Stomach (tissue), 9 donors: Measurements from ENCODE around the gene KCNT2. TPM values are rescaled to one million over a fixed set of nuclear protein-coding genes. Genes with fewer than 3 reads are reported as not detected.

Experiments
- DNase-seq, 2 donors: peaks; one replicate each; pipeline versions ENCODE4 v3.0.0 to v3.0.0-alpha.2; 2013 to 2019
- H3K27ac ChIP-seq, 5 donors: fragments of 200-600 bp in 4 of 5; sonication (generic) in 4 of 5; one replicate each; pipeline ENCODE4 v1.5.1; 2013 to 2019; ENCODE audit warnings: mild to moderate bottlenecking in 1 of 5, moderate library complexity in 1 of 5
- H3K27me3 ChIP-seq, 3 donors: fragments of 200-600 bp; sonication (generic); one replicate each; pipeline ENCODE4 v1.5.1; 2017 to 2019; ENCODE audit warnings: mixed run types in 1 of 3
- H3K36me3 ChIP-seq, 4 donors: fragments of 200-600 bp; sonication (generic); 1 replicate in 3 of 4; 2 replicates in 1 of 4; pipeline ENCODE4 v1.5.1; 2016 to 2019
- H3K4me1 ChIP-seq, 4 donors: fragments of 200-600 bp; sonication (generic); one replicate each; pipeline ENCODE4 v1.5.1; 2016 to 2019
- H3K4me3 ChIP-seq, 4 donors: fragments of 200-600 bp; sonication (generic) in 3 of 4; one replicate each; pipeline ENCODE4 v1.5.1; 2016 to 2019; ENCODE audit warnings: mild to moderate bottlenecking in 1 of 4
- H3K9me3 ChIP-seq, 4 donors: fragments of 200-600 bp; sonication (generic); one replicate each; pipeline ENCODE4 v1.5.1; 2016 to 2019
- CTCF ChIP-seq, 7 experiments: fragments of 450-650 bp in 4 of 7; fragments of 200-600 bp in 3 of 7; sonication (generic) in 3 of 7; IDR thresholded peaks; one replicate each; pipeline ENCODE4 v1.5.1; 2016 to 2019; ENCODE audit warnings: antibody characterized with exemption in 7 of 7, control low read depth in 2 of 7, mild to moderate bottlenecking in 1 of 7
- EP300 ChIP-seq: sonication (generic); formaldehyde crosslinking; IDR thresholded peaks from one replicate; pipeline ENCODE4 v1.6.1; 2017; ENCODE audit warnings: antibody characterized with exemption
- POLR2A ChIP-seq, 4 donors: fragments of 450-650 bp; IDR thresholded peaks; one replicate each; pipeline ENCODE4 v1.6.1; 2016; ENCODE audit warnings: antibody characterized with exemption in 4 of 4, control low read depth in 2 of 4, mild to moderate bottlenecking in 1 of 4, moderate library complexity in 1 of 4
- POLR2AphosphoS5 ChIP-seq, 3 donors: sonication (generic); formaldehyde crosslinking; IDR thresholded peaks; one replicate each; pipeline ENCODE4 v1.6.1; 2016; ENCODE audit warnings: antibody characterized with exemption in 3 of 3
- WGBS, 5 donors: extraction: QIAGEN DNeasy Blood & Tissue Kit in 3 of 5; methylation state at CpG; one replicate each; pipeline versions ENCODE4 v1.1.5 to v1.1.7; 2013 to 2018; 5-methylcytosine and 5-hydroxymethylcytosine counted together
- intact Hi-C: fragments of 100-400 bp; cut with DNase I; formaldehyde crosslinking; loops from one replicate; pipeline ENCODE4 v1.15.1; 2023; ENCODE audit warnings: low total_unique reads
- polyA plus RNA-seq, 3 donors: library from polyadenylated mRNA; stranded (reverse); fragments of 200-250 nt; gene quantifications; one replicate each; pipeline ENCODE4 v1.2.3, GENCODE V29; 2013
- total RNA-seq, 5 donors: library from RNA; depleted of rRNA; stranded (reverse); fragments of >200 nt; gene quantifications; one replicate each; pipeline versions ENCODE4 v1.1.0 to v1.2.3, GENCODE V29; 2014 to 2016
- donor health status: healthy with polysubstance abuse.
- donor health status: Bipolar disorder and iron deficiency.
- donor health status: healthy.

KCNT2 gene
- total and polyA plus RNA-seq, 8 donors = 0.29 to 32.3 (median 0.93) TPM

- no peak overlapping the region for H3K4me3 ChIP-seq
- no peak overlapping the region for H3K27ac ChIP-seq
- DNase-seq = no peak
- H3K27me3 ChIP-seq = no peaks in the 10 kb centered on the region
- no peaks in the 10 kb centered on the region for H3K36me3 ChIP-seq
- intact Hi-C loops = no loop called here
- H3K4me1 ChIP-seq = no peaks in the 10 kb centered on the region
- no peaks in the 10 kb centered on the region for H3K9me3 ChIP-seq
- 59 to 70% (median 67%) methylated on average over 5 of the region's 5 CpGs for WGBS, 5 donors
- no peak for TF ChIP-seq POLR2A (IDR thresholded peaks at IDR 0.05)
- no peak for TF ChIP-seq POLR2AphosphoS5 (IDR thresholded peaks at IDR 0.05)
- TF ChIP-seq EP300 = no peak
- no peak for TF ChIP-seq CTCF (IDR thresholded peaks at IDR 0.05)
These were observed 18.1 kb downstream of the KCNT2 start for GRCh38 chr1:196590012-196590708.

- H3K9me3 ChIP-seq = no peaks in the 10 kb centered on the region
- no peak overlapping the region for H3K27ac ChIP-seq
- 48 to 61% (median 52%) methylated on average over 3 of the region's 3 CpGs for WGBS, 5 donors
- no peaks in the 10 kb centered on the region for H3K27me3 ChIP-seq
- H3K4me3 ChIP-seq = no peak overlapping the region
- intact Hi-C loops = no loop called here
- TF ChIP-seq POLR2A (IDR thresholded peaks at IDR 0.05) (no peak), CTCF (IDR thresholded peaks at IDR 0.05) (no peak), POLR2AphosphoS5 (IDR thresholded peaks at IDR 0.05) (no peak), EP300 (no peak)
- no peaks in the 10 kb centered on the region for H3K4me1 ChIP-seq
- H3K36me3 ChIP-seq = no peaks in the 10 kb centered on the region
- no peak for DNase-seq
These were observed 23.5 kb downstream of the KCNT2 start for GRCh38 chr1:196584696-196585095.

GRCh38 chr1:196577386-196577785 is 30.9 kb downstream of the KCNT2 start:
- no peaks in the 10 kb centered on the region for H3K9me3 ChIP-seq
- H3K4me3 ChIP-seq = no peak overlapping the region
- no peaks in the 10 kb centered on the region for H3K36me3 ChIP-seq
- WGBS, 5 donors = 83 to 85% (median 83%) methylated on average over 2 of the region's 2 CpGs
- DNase-seq = no peak
- H3K27ac ChIP-seq = no peak overlapping the region
- intact Hi-C loops = no loop called here
- H3K4me1 ChIP-seq = no peaks in the 10 kb centered on the region
- H3K27me3 ChIP-seq = no peaks in the 10 kb centered on the region
- no peak for TF ChIP-seq CTCF (IDR thresholded peaks at IDR 0.05)
- no peak for TF ChIP-seq POLR2AphosphoS5 (IDR thresholded peaks at IDR 0.05)
- no peak for TF ChIP-seq EP300
- no peak for TF ChIP-seq POLR2A (IDR thresholded peaks at IDR 0.05)

- intact Hi-C loops = no loop called here
These were observed 35.0 kb downstream of the KCNT2 start for GRCh38 chr1:196573226-196573625.

GRCh38 chr1:196567238-196567637 is 41.0 kb downstream of the KCNT2 start:
- WGBS, 5 donors = 40 to 63% (median 49%) methylated on average over 1 of the region's 1 CpG
- Histone ChIP-seq H3K36me3 (no peaks in the 10 kb centered on the region), H3K27ac (no peak overlapping the region), H3K4me3 (no peak overlapping the region), H3K9me3 (peaks cover 0 to 17% (median 6%) of the 10 kb centered on the region in 4 donors), H3K27me3 (no peaks in the 10 kb centered on the region), H3K4me1 (no peaks in the 10 kb centered on the region)
- no peak for DNase-seq
- TF ChIP-seq POLR2AphosphoS5 (IDR thresholded peaks at IDR 0.05) = no peak
- TF ChIP-seq CTCF (IDR thresholded peaks at IDR 0.05) = no peak
- intact Hi-C loops = no loop called here

More at GRCh38 chr1:196573226-196573625, 35.0 kb downstream of the KCNT2 start:
- no peak overlapping the region for H3K4me3 ChIP-seq
- H3K9me3 ChIP-seq = no peaks in the 10 kb centered on the region
- no peak for TF ChIP-seq POLR2A (IDR thresholded peaks at IDR 0.05)
- no peak for TF ChIP-seq POLR2AphosphoS5 (IDR thresholded peaks at IDR 0.05)
- WGBS, 5 donors = 60 to 71% (median 62%) methylated on average over 2 of the region's 2 CpGs
- no peaks in the 10 kb centered on the region for H3K36me3 ChIP-seq
- DNase-seq = no peak
- H3K27ac ChIP-seq = no peak overlapping the region
- H3K27me3 ChIP-seq = no peaks in the 10 kb centered on the region
- H3K4me1 ChIP-seq = no peaks in the 10 kb centered on the region
